ENCODE results near the gene KRTCAP2.
"Not testable (repeated sequence)": the region's sequence is repeated elsewhere in the genome, so short reads cannot be mapped to it uniquely, and the experiment has no call there.

KRTCAP2 gene

GRCh38 chr1:155193991-155194240 lies 20.8 kb upstream of the KRTCAP2 start:
- H3K9me3 ChIP-seq; DNase-seq (ENCODE audit: low spot score in 2 of 2); in situ Hi-C loops (cut with MboI; ENCODE audit: low sequenced_read_pairs); H3K27me3 ChIP-seq (ENCODE audit: low read depth): not testable (repeated sequence)
- Histone ChIP-seq H3K36me3 (replicated peaks) (peaks cover 26% of the 10 kb centered on the region), H3K4me3 (peak overlapping the region; percentile 49), H3K4me1 (peaks cover 22% of the 10 kb centered on the region)

- Histone ChIP-seq H3K36me3 (replicated peaks) (peaks cover 21% of the 10 kb centered on the region), H3K4me3 (peak overlapping the region; percentile 49), H3K9me3 (no peaks in the 10 kb centered on the region), H3K27me3 (ENCODE audit: low read depth) (no peaks in the 10 kb centered on the region), H3K4me1 (peaks cover 22% of the 10 kb centered on the region)
- in situ Hi-C loops (cut with MboI; ENCODE audit: low sequenced_read_pairs), result no loop called here
- DNase-seq (ENCODE audit: low spot score in 2 of 2), result peak; percentile 81 to 95
Observed at GRCh38 chr1:155193275-155193990, 20.3 kb upstream of the KRTCAP2 start.

GRCh38 chr1:155192346-155193274 lies 19.5 kb upstream of the KRTCAP2 start:
- in situ Hi-C loops (cut with MboI; ENCODE audit: low sequenced_read_pairs), result no loop called here
- Histone ChIP-seq H3K36me3 (replicated peaks) (peaks cover 13% of the 10 kb centered on the region), H3K9me3 (no peaks in the 10 kb centered on the region), H3K4me3 (peak overlapping the region; percentile 49), H3K27me3 (ENCODE audit: low read depth) (no peaks in the 10 kb centered on the region), H3K4me1 (peaks cover 22% of the 10 kb centered on the region)
- DNase-seq (ENCODE audit: low spot score in 2 of 2), result no peak

- Histone ChIP-seq H3K36me3 (replicated peaks) (peaks cover 6% of the 10 kb centered on the region), H3K27me3 (ENCODE audit: low read depth) (no peaks in the 10 kb centered on the region), H3K4me3 (no peak overlapping the region), H3K4me1 (peaks cover 18% of the 10 kb centered on the region), H3K9me3 (no peaks in the 10 kb centered on the region)
- in situ Hi-C loops (cut with MboI; ENCODE audit: low sequenced_read_pairs), result no loop called here
- no peak for DNase-seq (ENCODE audit: low spot score in 2 of 2)
Observed at GRCh38 chr1:155191904-155192303, 18.8 kb upstream of the KRTCAP2 start.

GRCh38 chr1:155189926-155190325 lies 16.8 kb upstream of the KRTCAP2 start:
- H3K36me3 ChIP-seq (replicated peaks); in situ Hi-C loops (cut with MboI; ENCODE audit: low sequenced_read_pairs); DNase-seq (ENCODE audit: low spot score in 2 of 2); H3K9me3 ChIP-seq; H3K4me3 ChIP-seq; H3K27me3 ChIP-seq (ENCODE audit: low read depth): not testable (repeated sequence)
- H3K4me1 ChIP-seq, result peaks cover 13% of the 10 kb centered on the region

GRCh38 chr1:155188268-155188667 lies 15.2 kb upstream of the KRTCAP2 start:
- no peak overlapping the region for H3K4me3 ChIP-seq
- H3K36me3 ChIP-seq (replicated peaks), result no peaks in the 10 kb centered on the region
- H3K9me3 ChIP-seq, result no peaks in the 10 kb centered on the region
- peaks cover 4% of the 10 kb centered on the region for H3K4me1 ChIP-seq
- DNase-seq (ENCODE audit: low spot score in 2 of 2), result no peak
- in situ Hi-C loops (cut with MboI; ENCODE audit: low sequenced_read_pairs), result no loop called here
- H3K27me3 ChIP-seq (ENCODE audit: low read depth), result peaks cover 3% of the 10 kb centered on the region

- no peak overlapping the region for H3K4me3 ChIP-seq
- no peak for DNase-seq (ENCODE audit: low spot score in 2 of 2)
- H3K4me1 ChIP-seq, result no peaks in the 10 kb centered on the region
- H3K27me3 ChIP-seq (ENCODE audit: low read depth), result peaks cover 5% of the 10 kb centered on the region
- no peaks in the 10 kb centered on the region for H3K36me3 ChIP-seq (replicated peaks)
- no peaks in the 10 kb centered on the region for H3K9me3 ChIP-seq
- in situ Hi-C loops (cut with MboI; ENCODE audit: low sequenced_read_pairs), result no loop called here
Observed at GRCh38 chr1:155187456-155187891, 14.4 kb upstream of the KRTCAP2 start.

GRCh38 chr1:155186794-155187455 lies 13.8 kb upstream of the KRTCAP2 start:
- no peaks in the 10 kb centered on the region for H3K4me1 ChIP-seq
- peaks cover 5% of the 10 kb centered on the region for H3K27me3 ChIP-seq (ENCODE audit: low read depth)

GRCh38 chr1:155186067-155186793 lies 13.1 kb upstream of the KRTCAP2 start:
- H3K36me3 ChIP-seq (replicated peaks), result no peaks in the 10 kb centered on the region
- DNase-seq (ENCODE audit: low spot score in 2 of 2), result no peak
- in situ Hi-C loops (cut with MboI; ENCODE audit: low sequenced_read_pairs), result no loop called here
- no peak overlapping the region for H3K4me3 ChIP-seq
- peaks cover 5% of the 10 kb centered on the region for H3K27me3 ChIP-seq (ENCODE audit: low read depth)
- H3K4me1 ChIP-seq, result no peaks in the 10 kb centered on the region
- no peaks in the 10 kb centered on the region for H3K9me3 ChIP-seq

More at GRCh38 chr1:155186794-155187455, 13.8 kb upstream of the KRTCAP2 start:
- Histone ChIP-seq H3K36me3 (replicated peaks) (no peaks in the 10 kb centered on the region), H3K4me3 (no peak overlapping the region), H3K9me3 (no peaks in the 10 kb centered on the region)
- no peak for DNase-seq (ENCODE audit: low spot score in 2 of 2)
- in situ Hi-C loops (cut with MboI; ENCODE audit: low sequenced_read_pairs), result no loop called here

GRCh38 chr1:155185783-155186066 lies 12.6 kb upstream of the KRTCAP2 start:
- Histone ChIP-seq H3K9me3 (no peaks in the 10 kb centered on the region), H3K27me3 (ENCODE audit: low read depth) (peaks cover 5% of the 10 kb centered on the region), H3K36me3 (replicated peaks) (no peaks in the 10 kb centered on the region), H3K4me1 (no peaks in the 10 kb centered on the region), H3K4me3 (no peak overlapping the region)
- in situ Hi-C loops (cut with MboI; ENCODE audit: low sequenced_read_pairs), result no loop called here
- no peak for DNase-seq (ENCODE audit: low spot score in 2 of 2)

GRCh38 chr1:155184835-155185782 lies 12.0 kb upstream of the KRTCAP2 start:
- no peaks in the 10 kb centered on the region for H3K36me3 ChIP-seq (replicated peaks)
- in situ Hi-C loops (cut with MboI; ENCODE audit: low sequenced_read_pairs), result no loop called here
- H3K4me1 ChIP-seq, result no peaks in the 10 kb centered on the region
- no peaks in the 10 kb centered on the region for H3K9me3 ChIP-seq
- no peak overlapping the region for H3K4me3 ChIP-seq
- peaks cover 5% of the 10 kb centered on the region for H3K27me3 ChIP-seq (ENCODE audit: low read depth)
- DNase-seq (ENCODE audit: low spot score in 2 of 2), result peak in 1 of 2 experiments; percentile 8

GRCh38 chr1:155184351-155184811 lies 11.3 kb upstream of the KRTCAP2 start:
- H3K9me3 ChIP-seq, result no peaks in the 10 kb centered on the region
- no peak for DNase-seq (ENCODE audit: low spot score in 2 of 2)
- no peak overlapping the region for H3K4me3 ChIP-seq
- no peaks in the 10 kb centered on the region for H3K36me3 ChIP-seq (replicated peaks)
- in situ Hi-C loops (cut with MboI; ENCODE audit: low sequenced_read_pairs), result no loop called here
- H3K4me1 ChIP-seq, result no peaks in the 10 kb centered on the region
- H3K27me3 ChIP-seq (ENCODE audit: low read depth), result peaks cover 5% of the 10 kb centered on the region

All from HAP-1 (cell line).